Activated CD4-positive, alpha-beta T cell treated with anti-CD3 and anti-CD28 coated beads, Interleukin-2, amount 10 ng/mL, durations not matched to agents 7 days and 5 days (primary cell): Measurements from ENCODE around the gene DLGAP1. TPM values are rescaled to one million over a fixed set of nuclear protein-coding genes. Genes with fewer than 3 reads are reported as not detected.

Experiments used
- CTCF ChIA-PET: fragments of 350-600 bp; sonication (Branson Sonifier 250); formaldehyde crosslinking; loops from one replicate; lab custom pipeline; 2021; ENCODE audit warnings: antibody characterized with exemption; lab: Charles Lee
- POLR2A ChIA-PET: fragments of 350-600 bp; sonication (Branson Sonifier 250); formaldehyde crosslinking; loops from one replicate; lab custom pipeline; 2021; ENCODE audit warnings: antibody characterized with exemption; lab: Charles Lee
- DNase-seq: peaks from one replicate; pipeline ENCODE4 v3.0.0-alpha.2; 2020
- H3K27ac Mint-ChIP-seq: one replicate; pipeline ENCODE4 v1.8.0; 2021; ENCODE audit warnings: mild to moderate bottlenecking, moderate library complexity, mixed read lengths
- H3K27me3 Mint-ChIP-seq: one replicate; pipeline ENCODE4 v1.8.0; 2021; ENCODE audit warnings: mixed read lengths
- H3K36me3 Mint-ChIP-seq: one replicate; pipeline ENCODE4 v1.8.0; 2021; ENCODE audit warnings: low read depth, mixed read lengths
- H3K4me1 Mint-ChIP-seq: one replicate; pipeline ENCODE4 v1.8.0; 2021; ENCODE audit warnings: mixed read lengths
- H3K4me3 Mint-ChIP-seq: one replicate; pipeline ENCODE4 v1.8.0; 2021; ENCODE audit warnings: mild to moderate bottlenecking, moderate library complexity, mixed read lengths
- H3K9me3 Mint-ChIP-seq: one replicate; pipeline ENCODE4 v1.8.0; 2021; ENCODE audit warnings: mixed read lengths
- total RNA-seq, 2 experiments: library from RNA; stranded (reverse); gene quantifications; one replicate each; pipeline ENCODE4 v1.2.3, GENCODE V29; 2021

The DLGAP1 gene
- total RNA-seq, 2 experiments from 2014 or later: 0.10 TPM; not detected in 1

GRCh38 chr18:4417714-4418113, 37.4 kb downstream of the DLGAP1 start:
- Mint-ChIP-seq H3K27ac (no peak overlapping the region), H3K4me3 (no peak overlapping the region), H3K9me3 (no peaks in the 10 kb centered on the region), H3K27me3 (no peaks in the 10 kb centered on the region), H3K4me1 (no peaks in the 10 kb centered on the region), H3K36me3 (no peaks in the 10 kb centered on the region)
- ChIA-PET POLR2A (no interaction called here), CTCF (no interaction called here)
- no peak for DNase-seq

GRCh38 chr18:4416976-4417375, 38.1 kb downstream of the DLGAP1 start:
- Mint-ChIP-seq H3K36me3 (no peaks in the 10 kb centered on the region), H3K9me3 (no peaks in the 10 kb centered on the region), H3K27me3 (no peaks in the 10 kb centered on the region), H3K4me1 (no peaks in the 10 kb centered on the region), H3K27ac (no peak overlapping the region), H3K4me3 (no peak overlapping the region)
- DNase-seq: no peak
- ChIA-PET POLR2A (no interaction called here), CTCF (no interaction called here)

- ChIA-PET POLR2A (no interaction called here), CTCF (no interaction called here)
- no peak overlapping the region for H3K27ac Mint-ChIP-seq
- H3K4me1 Mint-ChIP-seq: no peaks in the 10 kb centered on the region
- no peaks in the 10 kb centered on the region for H3K9me3 Mint-ChIP-seq
- H3K36me3 Mint-ChIP-seq: no peaks in the 10 kb centered on the region
- no peak for DNase-seq
- H3K4me3 Mint-ChIP-seq: no peak overlapping the region
- no peaks in the 10 kb centered on the region for H3K27me3 Mint-ChIP-seq
Measured at GRCh38 chr18:4412286-4412685, 42.8 kb downstream of the DLGAP1 start.

GRCh38 chr18:4406856-4407255, 48.3 kb downstream of the DLGAP1 start:
- CTCF ChIA-PET: no interaction called here
- Mint-ChIP-seq H3K27me3 (no peaks in the 10 kb centered on the region), H3K27ac (no peak overlapping the region), H3K36me3 (no peaks in the 10 kb centered on the region), H3K4me3 (no peak overlapping the region), H3K9me3 (no peaks in the 10 kb centered on the region), H3K4me1 (no peaks in the 10 kb centered on the region)
- POLR2A ChIA-PET: no interaction called here
- DNase-seq: no peak

GRCh38 chr18:4405965-4406364, 49.1 kb downstream of the DLGAP1 start:
- POLR2A ChIA-PET: no interaction called here
- no peaks in the 10 kb centered on the region for H3K36me3 Mint-ChIP-seq
- DNase-seq: no peak
- H3K4me1 Mint-ChIP-seq: no peaks in the 10 kb centered on the region
- CTCF ChIA-PET: no interaction called here
- no peak overlapping the region for H3K4me3 Mint-ChIP-seq
- no peaks in the 10 kb centered on the region for H3K9me3 Mint-ChIP-seq
- no peak overlapping the region for H3K27ac Mint-ChIP-seq
- H3K27me3 Mint-ChIP-seq: no peaks in the 10 kb centered on the region

GRCh38 chr18:4403836-4404235, 51.3 kb downstream of the DLGAP1 start:
- Mint-ChIP-seq H3K27ac (no peak overlapping the region), H3K4me1 (no peaks in the 10 kb centered on the region), H3K4me3 (no peak overlapping the region), H3K27me3 (no peaks in the 10 kb centered on the region), H3K36me3 (no peaks in the 10 kb centered on the region), H3K9me3 (no peaks in the 10 kb centered on the region)
- CTCF ChIA-PET: no interaction called here
- POLR2A ChIA-PET: no interaction called here
- no peak for DNase-seq

GRCh38 chr18:4400911-4401310, 54.2 kb downstream of the DLGAP1 start:
- Mint-ChIP-seq H3K36me3 (no peaks in the 10 kb centered on the region), H3K4me1 (no peaks in the 10 kb centered on the region), H3K27ac (no peak overlapping the region), H3K9me3 (no peaks in the 10 kb centered on the region), H3K4me3 (no peak overlapping the region), H3K27me3 (no peaks in the 10 kb centered on the region)
- ChIA-PET CTCF (no interaction called here), POLR2A (no interaction called here)
- no peak for DNase-seq

- no peaks in the 10 kb centered on the region for H3K36me3 Mint-ChIP-seq
- no peaks in the 10 kb centered on the region for H3K4me1 Mint-ChIP-seq
- H3K9me3 Mint-ChIP-seq: no peaks in the 10 kb centered on the region
- no peak overlapping the region for H3K4me3 Mint-ChIP-seq
- ChIA-PET POLR2A (no interaction called here), CTCF (no interaction called here)
- H3K27me3 Mint-ChIP-seq: no peaks in the 10 kb centered on the region
- no peak for DNase-seq
- no peak overlapping the region for H3K27ac Mint-ChIP-seq
Measured at GRCh38 chr18:4399929-4400328, 55.2 kb downstream of the DLGAP1 start.

- no peaks in the 10 kb centered on the region for H3K27me3 Mint-ChIP-seq
- no peaks in the 10 kb centered on the region for H3K9me3 Mint-ChIP-seq
- no peak overlapping the region for H3K27ac Mint-ChIP-seq
- H3K36me3 Mint-ChIP-seq: no peaks in the 10 kb centered on the region
- POLR2A ChIA-PET: no interaction called here
- DNase-seq: no peak
- no peaks in the 10 kb centered on the region for H3K4me1 Mint-ChIP-seq
- no peak overlapping the region for H3K4me3 Mint-ChIP-seq
- CTCF ChIA-PET: no interaction called here
Measured at GRCh38 chr18:4394700-4395099, 60.4 kb downstream of the DLGAP1 start.

GRCh38 chr18:4391859-4392258, 63.2 kb downstream of the DLGAP1 start:
- ChIA-PET CTCF (no interaction called here), POLR2A (no interaction called here)
- Mint-ChIP-seq H3K27me3 (no peaks in the 10 kb centered on the region), H3K27ac (no peak overlapping the region), H3K9me3 (no peaks in the 10 kb centered on the region), H3K4me3 (no peak overlapping the region), H3K4me1 (no peaks in the 10 kb centered on the region), H3K36me3 (no peaks in the 10 kb centered on the region)
- DNase-seq: no peak

- Mint-ChIP-seq H3K27me3 (no peaks in the 10 kb centered on the region), H3K9me3 (no peaks in the 10 kb centered on the region), H3K4me3 (no peak overlapping the region), H3K27ac (no peak overlapping the region), H3K36me3 (no peaks in the 10 kb centered on the region), H3K4me1 (no peaks in the 10 kb centered on the region)
- POLR2A ChIA-PET: no interaction called here
- DNase-seq: no peak
- CTCF ChIA-PET: no interaction called here
Measured at GRCh38 chr18:4385876-4386275, 69.2 kb downstream of the DLGAP1 start.

GRCh38 chr18:4384932-4385331, 70.2 kb downstream of the DLGAP1 start:
- Mint-ChIP-seq H3K27ac (no peak overlapping the region), H3K27me3 (no peaks in the 10 kb centered on the region), H3K4me3 (no peak overlapping the region), H3K9me3 (no peaks in the 10 kb centered on the region), H3K4me1 (no peaks in the 10 kb centered on the region), H3K36me3 (no peaks in the 10 kb centered on the region)
- CTCF ChIA-PET: no interaction called here
- DNase-seq: no peak
- POLR2A ChIA-PET: no interaction called here

- Mint-ChIP-seq H3K4me1 (no peaks in the 10 kb centered on the region), H3K36me3 (no peaks in the 10 kb centered on the region), H3K27ac (no peak overlapping the region), H3K27me3 (no peaks in the 10 kb centered on the region), H3K4me3 (no peak overlapping the region), H3K9me3 (peaks cover 2% of the 10 kb centered on the region)
- CTCF ChIA-PET: no interaction called here
- no peak for DNase-seq
- POLR2A ChIA-PET: no interaction called here
Measured at GRCh38 chr18:4374564-4374963, 80.5 kb downstream of the DLGAP1 start.

- H3K27ac Mint-ChIP-seq: no peak overlapping the region
- no peak for DNase-seq
- H3K9me3 Mint-ChIP-seq: peaks cover 4% of the 10 kb centered on the region
- H3K4me3 Mint-ChIP-seq: no peak overlapping the region
- no peaks in the 10 kb centered on the region for H3K27me3 Mint-ChIP-seq
- ChIA-PET POLR2A (no interaction called here), CTCF (interaction anchor here (0.6 kb wide), 1 partner anchor 368 kb away, joined by 3 read pairs; no protein-coding TSS in a partner anchor)
- no peaks in the 10 kb centered on the region for H3K4me1 Mint-ChIP-seq
- no peaks in the 10 kb centered on the region for H3K36me3 Mint-ChIP-seq
Measured at GRCh38 chr18:4369705-4370104, 85.4 kb downstream of the DLGAP1 start.
